Upper lobe of left lung (tissue), 6 donors: ENCODE results near the gene CHRDL2. TPM values are rescaled to one million over a fixed set of nuclear protein-coding genes. Genes with fewer than 3 reads are reported as not detected.

Experiments
- ATAC-seq, 2 donors: fragments of 200-7000 bp; cut with Tn5 transposase; one replicate each; pipeline ENCODE4 v1.9.1; 2022; ENCODE audit warnings: mild to moderate bottlenecking in 2 of 2, moderate library complexity in 2 of 2; ENCODE audit not compliant: low FRiP score in 2 of 2
- DNase-seq, 2 donors: peaks; one replicate each; pipeline ENCODE4 v3.0.0-alpha.2; 2019 to 2020
- H3K27ac ChIP-seq, 4 donors: fragments of 200-600 bp; sonication (generic); one replicate each; pipeline ENCODE4 v1.5.1; 2016 to 2019
- H3K27me3 ChIP-seq, 4 donors: fragments of 200-600 bp; sonication (generic); one replicate each; pipeline ENCODE4 v1.5.1; 2017 to 2019
- H3K36me3 ChIP-seq, 4 donors: fragments of 200-600 bp; sonication (generic); one replicate each; pipeline ENCODE4 v1.5.1; 2016 to 2019
- H3K4me1 ChIP-seq, 4 donors: fragments of 200-600 bp; sonication (generic); one replicate each; pipeline ENCODE4 v1.5.1; 2018 to 2019
- H3K4me3 ChIP-seq, 4 donors: fragments of 200-600 bp; sonication (generic); one replicate each; pipeline ENCODE4 v1.5.1; 2017 to 2019; ENCODE audit warnings: mild to moderate bottlenecking in 2 of 4, moderate library complexity in 1 of 4
- H3K9me3 ChIP-seq, 4 donors: fragments of 200-600 bp; sonication (generic); one replicate each; pipeline ENCODE4 v1.5.1; 2018 to 2019
- CTCF ChIP-seq, 6 experiments: fragments of 450-650 bp in 4 of 6; fragments of 200-600 bp in 2 of 6; sonication (generic) in 2 of 6; IDR thresholded peaks; one replicate each; pipeline ENCODE4 v1.5.1; 2016 to 2019; ENCODE audit warnings: antibody characterized with exemption in 6 of 6
- EP300 ChIP-seq, 4 donors: sonication (generic); formaldehyde crosslinking; IDR thresholded peaks; one replicate each; pipeline ENCODE4 v1.5.1; 2017; ENCODE audit warnings: antibody characterized with exemption in 4 of 4, control low read depth in 2 of 4
- POLR2A ChIP-seq, 4 donors: fragments of 450-650 bp; IDR thresholded peaks; one replicate each; pipeline ENCODE4 v1.5.1; 2016 to 2017; ENCODE audit warnings: antibody characterized with exemption in 4 of 4, mild to moderate bottlenecking in 2 of 4
- POLR2AphosphoS5 ChIP-seq, 2 donors: sonication (generic); formaldehyde crosslinking; IDR thresholded peaks; one replicate each; pipeline ENCODE4 v1.5.1; 2017; ENCODE audit warnings: antibody characterized with exemption in 2 of 2
- WGBS, 2 donors: methylation state at CpG; one replicate each; pipeline ENCODE4 v1.1.5; 2017 to 2018; 5-methylcytosine and 5-hydroxymethylcytosine counted together
- total RNA-seq, 6 donors: library from RNA; depleted of rRNA in 4 of 6; stranded (reverse); fragments of >200 nt in 4 of 6; gene quantifications; one replicate each; pipeline versions ENCODE4 v1.1.0 to v1.2.1, GENCODE V29; 2016 to 2021
- donor health status: DM: no; HTN: no; CAD: no; lungs with moderate emphysema.
- donor health status: DM: no; HTN: yes; CAD: no; lungs with severe emphysema.

The CHRDL2 gene
- total RNA-seq, 6 donors from 2014 or later = 1.3 to 3.1 (median 1.5) TPM; not detected in 3

- no peak overlapping the region for H3K4me3 ChIP-seq
- ATAC-seq = no peak
- 79 to 83% methylated on average over 3 of the region's 3 CpGs for WGBS, 2 donors
- H3K36me3 ChIP-seq = no peaks in the 10 kb centered on the region
- no peak for DNase-seq
- H3K27ac ChIP-seq = no peak overlapping the region
- no peaks in the 10 kb centered on the region for H3K27me3 ChIP-seq
- TF ChIP-seq POLR2A (IDR thresholded peaks at IDR 0.05) (no peak), POLR2AphosphoS5 (IDR thresholded peaks at IDR 0.05) (no peak), EP300 (IDR thresholded peaks at IDR 0.05) (no peak), CTCF (IDR thresholded peaks at IDR 0.05) (no peak)
- H3K4me1 ChIP-seq = no peaks in the 10 kb centered on the region
- H3K9me3 ChIP-seq = no peaks in the 10 kb centered on the region
Observed at GRCh38 chr11:74709175-74709574, 22.1 kb downstream of the CHRDL2 start.

- Histone ChIP-seq H3K4me3 (no peak overlapping the region), H3K36me3 (no peaks in the 10 kb centered on the region), H3K27me3 (no peaks in the 10 kb centered on the region), H3K9me3 (no peaks in the 10 kb centered on the region), H3K4me1 (no peaks in the 10 kb centered on the region), H3K27ac (no peak overlapping the region)
- DNase-seq = no peak
- WGBS, 2 donors = 84 to 91% methylated on average over 10 of the region's 10 CpGs
- no peak for TF ChIP-seq EP300 (IDR thresholded peaks at IDR 0.05)
- TF ChIP-seq POLR2A (IDR thresholded peaks at IDR 0.05) = no peak
- TF ChIP-seq CTCF (IDR thresholded peaks at IDR 0.05) = no peak
- no peak for TF ChIP-seq POLR2AphosphoS5 (IDR thresholded peaks at IDR 0.05)
- ATAC-seq = no peak
Observed at GRCh38 chr11:74707602-74708510, 23.4 kb downstream of the CHRDL2 start.

GRCh38 chr11:74707182-74707581 lies 24.0 kb downstream of the CHRDL2 start:
- WGBS, 2 donors = 94 to 100% methylated on average over 3 of the region's 3 CpGs

GRCh38 chr11:74703211-74703610 lies 28.0 kb downstream of the CHRDL2 start:
- Histone ChIP-seq H3K27me3 (no peaks in the 10 kb centered on the region), H3K4me3 (no peak overlapping the region), H3K27ac (no peak overlapping the region), H3K4me1 (no peaks in the 10 kb centered on the region), H3K9me3 (no peaks in the 10 kb centered on the region), H3K36me3 (no peaks in the 10 kb centered on the region)
- WGBS, 2 donors = 81 to 97% methylated on average over 7 to 10 of the region's 13 CpGs
- no peak for DNase-seq
- ATAC-seq = no peak
- TF ChIP-seq POLR2AphosphoS5 (IDR thresholded peaks at IDR 0.05) = no peak
- TF ChIP-seq EP300 (IDR thresholded peaks at IDR 0.05) = no peak
- no peak for TF ChIP-seq CTCF (IDR thresholded peaks at IDR 0.05)
- no peak for TF ChIP-seq POLR2A (IDR thresholded peaks at IDR 0.05)

More at GRCh38 chr11:74707182-74707581, 24.0 kb downstream of the CHRDL2 start:
- ATAC-seq (no peak), DNase-seq (no peak)
- Histone ChIP-seq H3K36me3 (no peaks in the 10 kb centered on the region), H3K27me3 (no peaks in the 10 kb centered on the region), H3K4me1 (no peaks in the 10 kb centered on the region), H3K27ac (no peak overlapping the region), H3K4me3 (no peak overlapping the region), H3K9me3 (no peaks in the 10 kb centered on the region)
- TF ChIP-seq POLR2AphosphoS5 (IDR thresholded peaks at IDR 0.05) (no peak), POLR2A (IDR thresholded peaks at IDR 0.05) (no peak), EP300 (IDR thresholded peaks at IDR 0.05) (no peak), CTCF (IDR thresholded peaks at IDR 0.05) (no peak)
